T-helper 1 cell treated with Interleukin-12 subunit alpha and Interleukin-12 subunit beta and Interleukin-4 antibody, amounts not matched to agents 30 μg/mL and 1 μg/mL, for 36 hours (primary cell): ENCODE measurements around the gene SRC.
"Not testable (repeated sequence)": the region's sequence is repeated elsewhere in the genome, so short reads cannot be mapped to it uniquely, and the experiment has no call there.

ENCODE experiments used
- H3K27ac Mint-ChIP-seq: one replicate; pipeline ENCODE4 v1.8.0; 2021; ENCODE audit warnings: mild to moderate bottlenecking, mixed read lengths
- H3K27me3 Mint-ChIP-seq: one replicate; pipeline ENCODE4 v1.8.0; 2021; ENCODE audit warnings: low read depth, mixed read lengths
- H3K36me3 Mint-ChIP-seq: one replicate; pipeline ENCODE4 v1.8.0; 2021; ENCODE audit warnings: low read depth, mixed read lengths
- H3K4me1 Mint-ChIP-seq: one replicate; pipeline ENCODE4 v1.8.0; 2021; ENCODE audit warnings: low read depth, mixed read lengths
- H3K4me3 Mint-ChIP-seq: one replicate; pipeline ENCODE4 v1.8.0; 2021; ENCODE audit warnings: mild to moderate bottlenecking, moderate library complexity, mixed read lengths
- H3K9me3 Mint-ChIP-seq: one replicate; pipeline ENCODE4 v1.8.0; 2021; ENCODE audit warnings: mixed read lengths

Gene SRC

GRCh38 chr20:37337208-37337991, 8.5 kb upstream of the SRC start:
- no peak overlapping the region for H3K4me3 Mint-ChIP-seq
- H3K36me3 Mint-ChIP-seq: no peaks in the 10 kb centered on the region
- H3K9me3 Mint-ChIP-seq: no peaks in the 10 kb centered on the region
- H3K4me1 Mint-ChIP-seq: peaks cover 22% of the 10 kb centered on the region
- H3K27me3 Mint-ChIP-seq: no peaks in the 10 kb centered on the region
- H3K27ac Mint-ChIP-seq: peak overlapping the region; percentile 56

GRCh38 chr20:37338380-37338779, 7.6 kb upstream of the SRC start:
- not testable (repeated sequence) for H3K4me3 Mint-ChIP-seq, H3K27me3 Mint-ChIP-seq, H3K9me3 Mint-ChIP-seq, H3K36me3 Mint-ChIP-seq, H3K27ac Mint-ChIP-seq
- peaks cover 24% of the 10 kb centered on the region for H3K4me1 Mint-ChIP-seq

DNA sequence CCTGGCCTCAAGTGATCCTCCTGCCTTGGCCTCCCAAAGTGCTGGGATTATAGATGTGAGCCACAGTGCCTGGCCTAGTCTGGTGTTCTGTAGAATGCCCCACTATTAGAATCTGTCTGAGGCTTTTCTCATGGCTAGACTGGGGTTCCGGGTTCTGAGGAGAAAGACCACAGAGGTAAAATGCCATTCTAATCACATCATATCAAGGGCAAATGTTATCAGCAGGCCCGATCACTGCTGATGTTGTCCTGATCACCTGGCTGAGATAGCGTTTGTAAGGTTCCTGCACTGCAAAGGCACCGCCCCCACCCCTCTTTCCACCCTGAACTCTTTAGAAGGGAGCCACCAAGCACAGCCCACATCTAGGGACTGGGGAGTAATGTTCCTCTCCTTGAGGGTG, 6.7 kb upstream of the SRC start:
- Mint-ChIP-seq H3K9me3 (no peaks in the 10 kb centered on the region), H3K36me3 (no peaks in the 10 kb centered on the region), H3K27me3 (no peaks in the 10 kb centered on the region), H3K4me1 (peaks cover 31% of the 10 kb centered on the region), H3K4me3 (no peak overlapping the region), H3K27ac (no peak overlapping the region)

GRCh38 chr20:37339764-37340109, 6.2 kb upstream of the SRC start:
- not testable (repeated sequence) for H3K27ac Mint-ChIP-seq, H3K4me3 Mint-ChIP-seq, H3K27me3 Mint-ChIP-seq, H3K9me3 Mint-ChIP-seq, H3K36me3 Mint-ChIP-seq
- peaks cover 35% of the 10 kb centered on the region for H3K4me1 Mint-ChIP-seq

GRCh38 chr20:37340998-37341397, 4.9 kb upstream of the SRC start:
- peaks cover 34% of the 10 kb centered on the region for H3K4me1 Mint-ChIP-seq
- H3K4me3 Mint-ChIP-seq: no peak overlapping the region
- H3K36me3 Mint-ChIP-seq: no peaks in the 10 kb centered on the region
- H3K9me3 Mint-ChIP-seq: no peaks in the 10 kb centered on the region
- no peaks in the 10 kb centered on the region for H3K27me3 Mint-ChIP-seq
- H3K27ac Mint-ChIP-seq: no peak overlapping the region

DNA sequence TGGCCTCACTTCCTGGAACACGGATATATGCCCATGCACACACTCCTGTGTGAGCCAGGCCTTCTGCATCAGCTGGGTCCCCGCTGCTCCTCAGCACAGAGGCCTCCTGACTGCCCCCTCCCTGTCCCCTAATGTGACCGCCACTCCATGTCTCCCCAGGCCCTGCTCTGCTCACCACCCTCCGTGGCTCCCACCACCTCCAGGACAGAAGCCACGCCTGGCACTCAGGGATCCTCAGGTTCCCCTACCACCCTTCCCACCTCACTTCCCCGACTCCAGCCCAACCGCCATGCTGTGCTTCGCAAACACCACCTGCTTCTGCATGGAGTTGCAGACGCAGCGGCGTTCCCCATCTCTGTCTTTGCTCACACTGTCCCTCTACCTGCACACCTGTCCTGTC, 4.3 kb upstream of the SRC start:
- Mint-ChIP-seq H3K4me1 (peaks cover 31% of the 10 kb centered on the region), H3K27me3 (no peaks in the 10 kb centered on the region), H3K27ac (no peak overlapping the region), H3K36me3 (no peaks in the 10 kb centered on the region), H3K4me3 (no peak overlapping the region), H3K9me3 (no peaks in the 10 kb centered on the region)

- Mint-ChIP-seq H3K27ac (no peak overlapping the region), H3K4me3 (no peak overlapping the region), H3K4me1 (peaks cover 22% of the 10 kb centered on the region), H3K9me3 (no peaks in the 10 kb centered on the region), H3K27me3 (no peaks in the 10 kb centered on the region), H3K36me3 (no peaks in the 10 kb centered on the region)
These were observed 3.4 kb upstream of the SRC start for GRCh38 chr20:37342231-37343177.

GRCh38 chr20:37343212-37343993, 2.5 kb upstream of the SRC start:
- H3K4me3 Mint-ChIP-seq: peak overlapping the region; percentile 42
- peaks cover 19% of the 10 kb centered on the region for H3K4me1 Mint-ChIP-seq
- H3K36me3 Mint-ChIP-seq: no peaks in the 10 kb centered on the region
- no peaks in the 10 kb centered on the region for H3K27me3 Mint-ChIP-seq
- H3K27ac Mint-ChIP-seq: no peak overlapping the region
- H3K9me3 Mint-ChIP-seq: no peaks in the 10 kb centered on the region

- H3K4me3 Mint-ChIP-seq: peak overlapping the region; percentile 40
- no peaks in the 10 kb centered on the region for H3K36me3 Mint-ChIP-seq
- no peak overlapping the region for H3K27ac Mint-ChIP-seq
- peaks cover 19% of the 10 kb centered on the region for H3K4me1 Mint-ChIP-seq
- H3K27me3 Mint-ChIP-seq: no peaks in the 10 kb centered on the region
- H3K9me3 Mint-ChIP-seq: no peaks in the 10 kb centered on the region
These were observed 2.0 kb upstream of the SRC start for GRCh38 chr20:37343994-37344355.

DNA sequence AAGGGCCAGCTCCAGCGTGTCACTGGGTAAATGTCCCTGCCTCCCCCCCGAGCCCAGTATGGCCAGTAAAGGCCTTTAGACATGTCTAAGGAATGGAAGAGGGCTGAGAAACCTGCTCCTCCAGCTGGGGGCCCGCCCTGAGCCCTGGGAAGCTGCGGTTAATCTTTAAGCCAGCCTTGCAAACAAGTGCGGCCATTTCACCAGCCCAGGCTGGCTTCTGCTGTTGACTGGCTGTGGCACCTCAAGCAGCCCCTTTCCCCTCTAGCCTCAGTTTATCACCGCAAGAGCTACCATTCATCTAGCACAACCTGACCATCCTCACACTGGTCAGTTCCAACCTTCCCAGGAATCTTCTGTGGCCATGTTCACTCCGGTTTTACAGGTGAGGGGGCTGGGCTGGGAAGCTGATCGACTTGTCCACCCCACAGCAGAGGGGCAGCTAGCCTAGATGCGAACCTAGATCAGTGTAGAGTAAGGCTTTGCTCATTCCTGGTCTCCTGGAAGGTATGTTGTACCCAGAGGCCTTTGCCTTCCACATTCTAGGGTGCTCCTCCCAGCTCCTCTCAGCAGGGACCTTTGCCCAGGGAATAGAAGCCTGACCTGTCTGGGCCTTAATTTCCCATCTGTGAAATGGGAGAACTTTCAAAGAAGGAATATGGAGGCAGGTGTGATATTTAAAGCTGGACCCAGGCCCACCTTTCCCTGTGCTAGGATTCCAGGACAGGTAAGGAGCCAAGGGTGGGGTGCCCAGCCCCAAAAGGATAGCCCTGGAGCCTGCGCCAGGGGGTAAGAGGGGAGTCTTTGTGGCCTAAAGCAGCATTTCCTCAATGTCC, 1.2 kb upstream of the SRC start:
- no peak overlapping the region for H3K27ac Mint-ChIP-seq

GRCh38 chr20:37346236-37346534, 245 bp downstream of the SRC start:
- H3K9me3 Mint-ChIP-seq: no peaks in the 10 kb centered on the region
- no peak overlapping the region for H3K27ac Mint-ChIP-seq
- H3K36me3 Mint-ChIP-seq: no peaks in the 10 kb centered on the region
- peaks cover 19% of the 10 kb centered on the region for H3K4me1 Mint-ChIP-seq
- H3K4me3 Mint-ChIP-seq: no peak overlapping the region
- H3K27me3 Mint-ChIP-seq: no peaks in the 10 kb centered on the region

More for the DNA sequence above, 1.2 kb upstream of the SRC start:
- Mint-ChIP-seq H3K36me3 (no peaks in the 10 kb centered on the region), H3K27me3 (no peaks in the 10 kb centered on the region), H3K4me3 (peak overlapping the region; percentile 75), H3K4me1 (peaks cover 19% of the 10 kb centered on the region), H3K9me3 (no peaks in the 10 kb centered on the region)

DNA sequence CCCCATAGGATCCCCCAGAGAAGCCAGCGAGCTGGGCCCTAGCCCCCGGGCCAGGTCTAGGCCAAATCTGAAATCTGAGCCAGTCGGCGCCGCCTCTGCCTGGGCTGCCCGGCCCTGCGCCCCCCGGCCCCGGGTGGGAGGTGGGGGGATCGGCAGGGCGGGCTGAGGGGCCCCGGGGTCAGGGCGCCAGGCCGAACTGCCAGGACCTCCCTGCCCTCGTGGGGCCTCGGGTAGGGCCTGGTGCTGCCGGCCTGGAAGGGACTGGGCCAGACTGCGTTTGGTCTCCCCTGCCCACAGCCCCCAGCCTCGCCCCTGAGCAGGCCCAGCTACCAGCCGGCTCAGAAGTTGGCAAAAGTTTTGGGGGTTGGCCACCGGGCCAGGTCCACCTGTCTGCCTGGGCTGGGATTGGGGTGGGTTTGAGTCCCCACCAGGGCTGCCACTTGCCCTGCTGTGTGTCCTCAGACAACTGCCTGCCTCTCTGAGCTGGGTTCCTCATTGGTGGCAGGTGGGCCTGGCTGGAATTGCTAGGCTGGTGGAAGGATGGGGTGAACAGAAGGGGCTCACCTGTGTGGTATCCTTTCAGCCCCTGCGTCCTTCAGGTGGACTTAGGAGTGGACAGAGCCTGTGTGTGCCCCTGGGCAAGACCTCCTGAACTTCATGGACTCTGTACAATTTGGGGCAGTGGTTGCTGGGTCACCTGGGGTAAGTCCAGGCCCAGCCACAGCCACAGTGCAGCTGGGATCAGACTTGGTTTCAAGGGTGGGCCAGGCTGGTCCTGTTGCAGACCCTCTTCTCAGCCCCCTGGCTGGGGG, 801 bp downstream of the SRC start:
- H3K4me1 Mint-ChIP-seq: peaks cover 19% of the 10 kb centered on the region
- no peak overlapping the region for H3K4me3 Mint-ChIP-seq
- H3K27me3 Mint-ChIP-seq: no peaks in the 10 kb centered on the region
- H3K9me3 Mint-ChIP-seq: no peaks in the 10 kb centered on the region
- H3K36me3 Mint-ChIP-seq: no peaks in the 10 kb centered on the region
- no peak overlapping the region for H3K27ac Mint-ChIP-seq

DNA sequence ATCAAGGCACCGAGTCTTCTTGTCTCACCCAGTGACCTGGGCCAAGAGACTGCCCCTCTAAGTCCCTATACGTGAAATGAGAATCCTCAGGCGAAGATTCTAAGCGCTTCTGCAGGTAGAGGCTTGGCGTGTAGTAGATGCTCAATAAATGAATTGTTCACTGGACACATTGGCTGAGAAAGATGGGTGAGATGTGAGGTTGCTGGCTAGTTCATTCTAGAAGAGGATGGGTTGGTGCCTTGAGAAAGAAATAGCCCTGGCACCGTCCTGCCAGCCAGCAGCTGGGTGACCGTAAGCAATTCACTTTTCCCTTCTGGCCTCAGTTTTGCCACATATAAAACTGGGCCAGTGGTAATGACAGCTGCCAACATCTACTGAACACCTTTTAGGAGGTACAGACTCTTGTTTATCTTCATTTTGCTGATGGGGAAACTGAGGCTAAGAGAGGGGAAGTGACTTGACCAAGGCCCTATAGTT, 1.4 kb downstream of the SRC start:
- Mint-ChIP-seq H3K9me3 (no peaks in the 10 kb centered on the region), H3K4me1 (peaks cover 19% of the 10 kb centered on the region), H3K27ac (no peak overlapping the region), H3K27me3 (no peaks in the 10 kb centered on the region), H3K36me3 (no peaks in the 10 kb centered on the region), H3K4me3 (peak overlapping the region; percentile 4)
